SU-DHL-6 (cell line): ENCODE data around the gene ARHGAP10.

Experiments
- CTCF ChIP-seq: fragments of 200-600 bp; sonication (generic); IDR thresholded peaks from one replicate; pipeline ENCODE4 v1.5.1; 2017; ENCODE audit warnings: antibody characterized with exemption, mild to moderate bottlenecking, low read length, moderate library complexity; ENCODE audit not compliant: insufficient read depth, poor library complexity, severe bottlenecking
- EZH2phosphoT487 ChIP-seq: fragments of 200-600 bp; sonication (generic), shearing (Covaris generic); conservative IDR thresholded peaks from 2 replicates; pipeline ENCODE4 v1.6.1; 2018; ENCODE audit warnings: mild to moderate bottlenecking, antibody characterized with exemption, low read length, moderate library complexity, mixed read lengths

GRCh38 chr4:147682755-147683154 is 49.1 kb upstream of the ARHGAP10 start:
- TF ChIP-seq CTCF (no peak), EZH2phosphoT487 (no peak)
